Kidney (tissue), 14 donors: ENCODE data around the gene PC. TPM values are rescaled to one million over a fixed set of nuclear protein-coding genes. Genes with fewer than 3 reads are reported as not detected.
"Not testable (repeated sequence)": the region's sequence is repeated elsewhere in the genome, so short reads cannot be mapped to it uniquely, and the experiment has no call there.

Experiments
- DNase-seq, 5 donors: peaks; one replicate each; pipeline ENCODE4 v3.0.0-alpha.2; 2013 to 2020
- FAIRE-seq: peaks from 2 replicates; lab custom pipeline; 2012; peaks lifted over from hg19 to GRCh38; lab: Jason Lieb, UNC
- H3K27ac ChIP-seq, 2 donors: one replicate each; pipeline ENCODE4 v1.7.0; 2013; ENCODE audit warnings: low read depth in 2 of 2, low read length in 2 of 2, inconsistent platforms in 1 of 2
- H3K27me3 ChIP-seq: one replicate; pipeline ENCODE4 v1.7.1; 2013; ENCODE audit warnings: low read length, inconsistent platforms; ENCODE audit not compliant: control insufficient read depth, insufficient read depth
- H3K36me3 ChIP-seq, 3 donors: one replicate each; pipeline versions ENCODE4 v1.7.0 to v1.7.1; 2013; ENCODE audit warnings: low read length in 3 of 3, control low read depth in 1 of 3, inconsistent platforms in 1 of 3; ENCODE audit not compliant: insufficient read depth in 3 of 3, control insufficient read depth in 2 of 3
- H3K4me1 ChIP-seq, 3 donors: one replicate each; pipeline versions ENCODE4 v1.7.0 to v1.7.1; 2013; ENCODE audit warnings: low read length in 3 of 3, inconsistent platforms in 1 of 3, low read depth in 1 of 3; ENCODE audit not compliant: control insufficient read depth in 2 of 3, insufficient read depth in 2 of 3
- H3K4me3 ChIP-seq, 3 donors: one replicate each; pipeline versions ENCODE4 v1.7.0 to v1.8.1; 2013; ENCODE audit warnings: low read length in 3 of 3, control low read depth in 1 of 3, inconsistent platforms in 1 of 3
- H3K9ac ChIP-seq, 3 donors: one replicate each; pipeline versions ENCODE4 v1.7.0 to v1.7.1; 2013; ENCODE audit warnings: low read length in 3 of 3, control low read depth in 1 of 3, inconsistent platforms in 1 of 3
- H3K9me3 ChIP-seq, 3 donors: one replicate each; pipeline versions ENCODE4 v1.7.0 to v1.7.1; 2013; ENCODE audit warnings: low read length in 3 of 3, control low read depth in 1 of 3, inconsistent platforms in 1 of 3; ENCODE audit not compliant: control insufficient read depth in 2 of 3, insufficient read depth in 1 of 3
- intact Hi-C: fragments of 100-400 bp; cut with DNase I; formaldehyde crosslinking; loops from one replicate; pipeline ENCODE4 v1.11.1; 2022
- polyA plus RNA-seq: library from polyadenylated mRNA; stranded (reverse); fragments of 350-450 nt; fragmentation: Illumina TruSeq; extraction: RNeasy Lipid Tissue Mini Kit (QIAGEN cat#74804); gene quantifications from one replicate; pipeline ENCODE4 v1.2.3, GENCODE V29; 2014; ENCODE audit warnings: low read depth, low replicate concordance; ENCODE audit not compliant: insufficient read depth
- total RNA-seq: library from RNA; stranded (reverse); fragmentation: NEBNext Ultra II Directional; extraction: Animal tissue kit (Norgen Biotek cat#: 25700); gene quantifications from one replicate; pipeline ENCODE4 v1.2.1, GENCODE V29; 2021
- TF ChIP-seq, protein P1 (sequence below): IDR thresholded peaks from 3 replicates; pipeline ENCODE4 v1.5.1; 2012; ENCODE audit warnings: mild to moderate bottlenecking, moderate library complexity, borderline replicate concordance; ENCODE audit not compliant: insufficient read depth; ENCODE audit errors: extremely low read depth
- donor health status: control.
- donor health status: control.
- donor health status: control.
- donor health status: control.
- donor health status: control.
- donor health status: DM: yes; HTN: yes; CAD: no.
- donor health status: Normal renal cell carcinoma (clear cell type).

Gene PC
- total and polyA plus RNA-seq, 2 donors from 2014 or later = 20.8 to 95.2 TPM

- Histone ChIP-seq H3K4me1 (peaks cover 0 to 17% (median 0%) of the 10 kb centered on the region in 3 donors), H3K27me3 (no peaks in the 10 kb centered on the region), H3K9me3 (no peaks in the 10 kb centered on the region), H3K36me3 (no peaks in the 10 kb centered on the region), H3K27ac (peak overlapping the region in 1 of 2 donors; percentile 14), H3K4me3 (no peak overlapping the region), H3K9ac (no peak overlapping the region)
- intact Hi-C loops = no loop called here
- TF ChIP-seq, protein P1, sequence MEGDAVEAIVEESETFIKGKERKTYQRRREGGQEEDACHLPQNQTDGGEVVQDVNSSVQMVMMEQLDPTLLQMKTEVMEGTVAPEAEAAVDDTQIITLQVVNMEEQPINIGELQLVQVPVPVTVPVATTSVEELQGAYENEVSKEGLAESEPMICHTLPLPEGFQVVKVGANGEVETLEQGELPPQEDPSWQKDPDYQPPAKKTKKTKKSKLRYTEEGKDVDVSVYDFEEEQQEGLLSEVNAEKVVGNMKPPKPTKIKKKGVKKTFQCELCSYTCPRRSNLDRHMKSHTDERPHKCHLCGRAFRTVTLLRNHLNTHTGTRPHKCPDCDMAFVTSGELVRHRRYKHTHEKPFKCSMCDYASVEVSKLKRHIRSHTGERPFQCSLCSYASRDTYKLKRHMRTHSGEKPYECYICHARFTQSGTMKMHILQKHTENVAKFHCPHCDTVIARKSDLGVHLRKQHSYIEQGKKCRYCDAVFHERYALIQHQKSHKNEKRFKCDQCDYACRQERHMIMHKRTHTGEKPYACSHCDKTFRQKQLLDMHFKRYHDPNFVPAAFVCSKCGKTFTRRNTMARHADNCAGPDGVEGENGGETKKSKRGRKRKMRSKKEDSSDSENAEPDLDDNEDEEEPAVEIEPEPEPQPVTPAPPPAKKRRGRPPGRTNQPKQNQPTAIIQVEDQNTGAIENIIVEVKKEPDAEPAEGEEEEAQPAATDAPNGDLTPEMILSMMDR = no peak
- FAIRE-seq = no peak
- peak in 1 of 5 donors; percentile 36 for DNase-seq
Measured at GRCh38 chr11:66966351-66966750, 8.2 kb upstream of the PC start.

DNA sequence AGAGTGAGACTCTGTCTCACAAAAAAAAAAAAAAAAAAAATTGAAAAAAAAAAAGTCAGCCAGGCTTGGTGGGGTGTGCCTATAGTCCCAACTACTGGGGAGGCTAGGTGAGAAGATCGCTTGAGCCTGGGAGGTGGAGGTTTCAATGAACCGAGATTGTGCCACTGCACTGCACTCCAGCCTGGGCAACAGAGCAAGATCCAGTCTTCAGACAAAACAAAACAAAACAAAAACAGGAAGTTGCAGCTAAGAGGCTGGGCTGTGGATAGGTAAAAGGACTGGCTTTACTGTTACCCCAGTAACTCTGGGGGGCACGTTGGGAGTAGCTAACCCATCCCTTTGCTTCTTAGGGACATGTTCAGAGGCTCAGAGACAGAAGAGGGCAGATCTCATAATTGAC, 6.3 kb upstream of the PC start:
- no peak for FAIRE-seq
- H3K9ac ChIP-seq = no peak overlapping the region
- no peaks in the 10 kb centered on the region for H3K36me3 ChIP-seq
- no peaks in the 10 kb centered on the region for H3K9me3 ChIP-seq
- peaks cover 0 to 6% (median 0%) of the 10 kb centered on the region in 3 donors for H3K4me1 ChIP-seq
- H3K4me3 ChIP-seq = no peak overlapping the region
- no peaks in the 10 kb centered on the region for H3K27me3 ChIP-seq
- intact Hi-C loops = no loop called here
- TF ChIP-seq, protein P1 = no peak
- no peak overlapping the region for H3K27ac ChIP-seq
- no peak for DNase-seq

- Histone ChIP-seq H3K9ac (no peak overlapping the region), H3K27ac (no peak overlapping the region), H3K4me3 (no peak overlapping the region), H3K36me3 (no peaks in the 10 kb centered on the region), H3K27me3 (no peaks in the 10 kb centered on the region), H3K9me3 (no peaks in the 10 kb centered on the region), H3K4me1 (peaks cover 0 to 13% (median 6%) of the 10 kb centered on the region in 3 donors)
- TF ChIP-seq, protein P1 = no peak
- no peak for DNase-seq
- no peak for FAIRE-seq
- intact Hi-C loops = no loop called here
Measured at GRCh38 chr11:66962801-66963200, 4.6 kb upstream of the PC start.

GRCh38 chr11:66962247-66962646, 4.1 kb upstream of the PC start:
- peaks cover 0 to 13% (median 9%) of the 10 kb centered on the region in 3 donors for H3K4me1 ChIP-seq
- H3K36me3 ChIP-seq = no peaks in the 10 kb centered on the region
- no peak for DNase-seq
- TF ChIP-seq, protein P1 = no peak
- no peak overlapping the region for H3K4me3 ChIP-seq
- no peaks in the 10 kb centered on the region for H3K9me3 ChIP-seq
- no peak overlapping the region for H3K9ac ChIP-seq
- H3K27ac ChIP-seq = no peak overlapping the region
- no peaks in the 10 kb centered on the region for H3K27me3 ChIP-seq
- intact Hi-C loops = no loop called here
- FAIRE-seq = no peak

DNA sequence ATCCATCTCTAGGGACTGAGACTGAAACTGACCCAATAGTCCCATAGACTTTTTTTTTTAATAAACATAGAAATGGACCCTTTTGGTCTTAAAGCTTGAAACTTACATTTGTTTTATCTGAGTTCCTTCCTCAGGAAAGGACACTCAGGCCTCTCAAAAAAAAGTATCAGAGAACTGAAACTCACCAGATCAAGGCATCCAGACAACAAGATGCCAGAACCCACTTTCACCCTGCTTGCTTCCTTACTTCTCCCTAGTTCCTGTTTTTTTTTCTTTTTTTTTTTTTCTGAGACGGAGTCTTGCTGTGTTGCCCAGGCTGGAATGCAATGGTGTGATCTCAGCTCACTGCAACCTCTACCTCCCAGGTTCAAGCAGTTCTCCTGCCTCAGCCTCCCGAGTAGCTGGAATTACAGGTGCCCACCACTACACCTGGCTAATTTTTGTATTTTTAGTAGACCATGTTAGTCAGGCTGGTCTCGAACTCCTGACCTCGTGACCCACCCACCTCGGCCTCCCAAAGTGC, 3.6 kb upstream of the PC start:
- H3K27ac ChIP-seq, H3K4me3 ChIP-seq, H3K9me3 ChIP-seq, H3K36me3 ChIP-seq, intact Hi-C loops, H3K27me3 ChIP-seq, DNase-seq, H3K9ac ChIP-seq, FAIRE-seq: not testable (repeated sequence)
- H3K4me1 ChIP-seq = peaks cover 0 to 13% (median 13%) of the 10 kb centered on the region in 3 donors
